K562 (cell line): Measurements from ENCODE around the gene SKP2. TPM values are rescaled to one million over a fixed set of nuclear protein-coding genes. Genes with fewer than 3 reads are reported as not detected.

Source experiments
- ATAC-seq: fragments of 200-7000 bp; cut with Tn5 transposase; 3 replicates; pipeline ENCODE4 v1.9.1; 2020; ENCODE audit warnings: moderate library complexity
- BruUV-seq: library from RNA; stranded (reverse); fragments of 400-500 nt; replicated peaks from 2 replicates; lab custom pipeline; 2021; lab: Mats Ljungman, UMichigan
- CTCF ChIA-PET: fragments of 300-600 bp; formaldehyde crosslinking; extraction: SDS; loops from one replicate; lab custom pipeline; 2021; ENCODE audit warnings: low intra/inter-chr PET ratio; lab: Yijun Ruan, JAX
- POLR2A ChIA-PET: fragments of 300-600, 350-650 bp; sonication (Branson Sonifier 250); formaldehyde crosslinking; extraction: SDS; loops from one replicate; lab custom pipeline; 2021; ENCODE audit warnings: antibody characterized with exemption, inconsistent platforms; lab: Yijun Ruan, JAX
- DNase-seq, 4 experiments: peaks; one replicate each; pipeline versions ENCODE4 v3.0.0 to v3.0.0-alpha.2; 2011 to 2018; ENCODE audit warnings: low spot score in 3 of 4, mixed read lengths in 3 of 4; ENCODE audit errors: extremely low read depth in 1 of 4
- FAIRE-seq: peaks from 2 replicates; lab custom pipeline; 2011; peaks lifted over from hg19 to GRCh38; lab: Jason Lieb, UNC
- H2AFZ ChIP-seq: 2 replicates; pipeline ENCODE4 v1.6.0; 2011; ENCODE audit warnings: low read depth, low read length, control low read depth, inconsistent platforms
- H3K27ac ChIP-seq: fragments of 200-600 bp; 3 replicates; pipeline ENCODE4 v1.8.0; 2011; ENCODE audit warnings: low read depth, mild to moderate bottlenecking, control low read depth, inconsistent platforms, low read length, moderate library complexity, mixed read lengths; ENCODE audit errors: extremely low read depth
- H3K27me3 ChIP-seq, 2 experiments: fragments of 300-600 bp in 1 of 2; 2 replicates in 1 of 2; 3 replicates in 1 of 2; pipeline versions ENCODE4 v1.6.0 to v1.8.0; 2011; ENCODE audit warnings: inconsistent platforms in 2 of 2, low read length in 2 of 2, mild to moderate bottlenecking in 1 of 2, mixed read lengths in 1 of 2, moderate library complexity in 1 of 2; ENCODE audit not compliant: control insufficient read depth in 2 of 2, insufficient read depth in 2 of 2
- H3K36me3 ChIP-seq: fragments of 300-600 bp; 3 replicates; pipeline ENCODE4 v1.8.0; 2011; ENCODE audit warnings: mild to moderate bottlenecking, low read length, inconsistent platforms; ENCODE audit not compliant: control insufficient read depth, insufficient read depth
- H3K4me1 ChIP-seq, 2 experiments: fragments of 200-600 bp in 1 of 2; replicated peaks in 1 of 2; 2 replicates in 1 of 2; 3 replicates in 1 of 2; pipeline versions ENCODE4 v1.5.1 to v1.8.0; 2011; ENCODE audit warnings: inconsistent platforms in 2 of 2, low read length in 2 of 2, mild to moderate bottlenecking in 1 of 2, mixed read lengths in 1 of 2, moderate library complexity in 1 of 2; ENCODE audit not compliant: control insufficient read depth in 2 of 2, insufficient read depth in 2 of 2
- H3K4me2 ChIP-seq: 2 replicates; pipeline ENCODE4 v1.6.1; 2011; ENCODE audit warnings: low read length, control low read depth, inconsistent platforms, mixed read lengths; ENCODE audit not compliant: insufficient read depth
- H3K4me3 ChIP-seq: fragments of 200-600 bp; sonication (generic), shearing (Covaris generic); 2 replicates; pipeline ENCODE4 v1.5.1; 2016; ENCODE audit warnings: control low read depth, inconsistent platforms
- H3K79me2 ChIP-seq: fragments of 200-600 bp; 3 replicates; pipeline ENCODE4 v1.8.0; 2011; ENCODE audit warnings: low read length, inconsistent platforms; ENCODE audit not compliant: control insufficient read depth, insufficient read depth
- H3K9ac ChIP-seq, 2 experiments: 2 replicates each; pipeline versions ENCODE4 v1.6.0 to v1.6.1; 2011; ENCODE audit warnings: low read depth in 2 of 2, low read length in 2 of 2, control low read depth in 1 of 2, inconsistent platforms in 1 of 2, mild to moderate bottlenecking in 1 of 2, mixed read lengths in 1 of 2; ENCODE audit not compliant: insufficient read depth in 1 of 2
- H3K9me1 ChIP-seq: one replicate; pipeline ENCODE4 v1.6.0; 2011; ENCODE audit warnings: inconsistent platforms, mild to moderate bottlenecking, low read length, moderate library complexity; ENCODE audit not compliant: control insufficient read depth, insufficient read depth
- H3K9me3 ChIP-seq: replicated peaks from 2 replicates; pipeline ENCODE4 v1.5.1; 2011; ENCODE audit warnings: low read depth, low read length, inconsistent platforms; ENCODE audit not compliant: control insufficient read depth, insufficient read depth
- H4K20me1 ChIP-seq: replicated peaks from 2 replicates; pipeline ENCODE4 v1.6.1; 2011; ENCODE audit warnings: low read length, inconsistent platforms, mixed read lengths; ENCODE audit not compliant: control insufficient read depth, insufficient read depth
- BHLHE40 ChIP-seq: IDR thresholded peaks from 2 replicates; pipeline ENCODE4 v1.6.1; 2011; ENCODE audit warnings: low read length, improper control_type of control experiment
- DNMT1 ChIP-seq: fragments of 450-650 bp; IDR thresholded peaks from 2 replicates; pipeline ENCODE4 v1.6.1; 2016; ENCODE audit warnings: antibody characterized with exemption, mild to moderate bottlenecking
- ETV6 ChIP-seq, 3 experiments: fragments of 150-350 bp in 1 of 3; sonication (generic) in 1 of 3; formaldehyde crosslinking in 1 of 3; IDR thresholded peaks; 2 replicates each; pipeline versions ENCODE4 v1.6.1 to v1.8.0; 2014 to 2022; ENCODE audit warnings: borderline replicate concordance in 2 of 3, low read depth in 2 of 3, antibody characterized with exemption in 1 of 3, low read length in 1 of 3, mild to moderate bottlenecking in 1 of 3, missing genetic modification reagents in 1 of 3
- HNRNPLL ChIP-seq: fragments of 200-400 bp; formaldehyde crosslinking; IDR thresholded peaks from 2 replicates; pipeline ENCODE4 v1.6.1; 2017; ENCODE audit warnings: low read length, low read depth, mild to moderate bottlenecking; ENCODE audit not compliant: poor library complexity, severe bottlenecking
- SIN3A ChIP-seq, 2 experiments: fragments of 150-350 bp in 1 of 2; IDR thresholded peaks; 2 replicates each; pipeline ENCODE4 v1.6.1; 2011 to 2016; ENCODE audit warnings: borderline replicate concordance in 2 of 2, low read depth in 2 of 2, low read length in 2 of 2, mild to moderate bottlenecking in 2 of 2, moderate library complexity in 2 of 2; ENCODE audit not compliant: control insufficient read depth in 1 of 2
- TEAD1 ChIP-seq, 2 experiments: fragments of 450-650 bp in 1 of 2; sonication (generic) in 1 of 2; formaldehyde crosslinking; IDR thresholded peaks; 2 replicates each; pipeline versions ENCODE4 v1.4.0 to v1.8.0; 2020 to 2022; ENCODE audit warnings: mild to moderate bottlenecking in 2 of 2, missing genetic modification reagents in 1 of 2
- ZNF57 ChIP-seq: fragments of 450-650 bp; formaldehyde crosslinking; IDR thresholded peaks from 2 replicates; pipeline ENCODE4 v1.4.0; 2020; ENCODE audit warnings: mild to moderate bottlenecking, moderate library complexity
- WGBS: fragments of 100-300 bp; shearing (Covaris generic); methylation state at CpG from one replicate; pipeline ENCODE4 v1.1.6; 2016; ENCODE audit warnings: low coverage, mixed read lengths; ENCODE audit not compliant: insufficient coverage; ENCODE audit errors: missing lambda C conversion rate; 5-methylcytosine and 5-hydroxymethylcytosine counted together
- in situ Hi-C: fragments of 300-500 bp; cut with MboI; formaldehyde crosslinking; loops from 4 replicates; pipeline ENCODE4 v1.15.0; 2018; ENCODE audit warnings: inconsistent platforms, mixed read lengths
- intact Hi-C: fragments of 100-400 bp; cut with micrococcal nuclease; formaldehyde crosslinking; loops from 2 replicates; pipeline ENCODE4 v1.14.2; 2022
- polyA plus RNA-seq, 8 experiments: library from polyadenylated mRNA; depleted of rRNA in 4 of 8; stranded (reverse) in 5 of 8; unstranded in 3 of 8; fragments of >200 nt; fragmentation: Nextera tagmentation in 2 of 8; fragmentation: Illumina TruSeq in 1 of 8; extraction: Ambion mirVana in 2 of 8; extraction: Trizol in 1 of 8; gene quantifications; 2 replicates each; pipeline versions ENCODE4 v1.2.1 to v1.2.3, GENCODE V29; 2011 to 2014; ENCODE audit warnings: inconsistent platforms in 1 of 8, missing spikeins in 1 of 8
- total RNA-seq, 7 experiments: library from RNA; depleted of rRNA in 6 of 7; stranded (reverse); fragments of >200 nt in 6 of 7; fragmentation: Illumina TruSeq in 2 of 7; extraction: Trizol in 2 of 7; gene quantifications; 2 replicates each; pipeline versions ENCODE4 v1.2.1 to v1.2.3, GENCODE V29; 2011 to 2021; ENCODE audit warnings: low replicate concordance in 1 of 7

Gene SKP2
- total and polyA plus RNA-seq, 9 of the 15 experiments (the other 6 are each of a cell fraction or from before 2014, with no cell fraction given), result 30.0 to 97.5 (median 80.8) TPM

- BruUV-seq, result no TSS peak
- no peak overlapping the region for H3K4me3 ChIP-seq
- CTCF ChIA-PET, result no interaction called here
Measured at GRCh38 chr5:36175043-36175442, 23.1 kb downstream of the SKP2 start.

GRCh38 chr5:36177154-36177553 is 25.2 kb downstream of the SKP2 start:
- POLR2A ChIA-PET, result no interaction called here
- Histone ChIP-seq H3K4me1 (no peaks in the 10 kb centered on the region), H3K79me2 (no peaks in the 10 kb centered on the region), H4K20me1 (no peaks in the 10 kb centered on the region), H3K9ac (no peak overlapping the region), H3K27me3 (no peaks in the 10 kb centered on the region), H3K4me3 (no peak overlapping the region), H3K36me3 (peaks cover 98% of the 10 kb centered on the region), H3K27ac (no peak overlapping the region), H3K9me3 (no peaks in the 10 kb centered on the region), H2AFZ (no peak overlapping the region), H3K9me1 (no peaks in the 10 kb centered on the region), H3K4me2 (no peak overlapping the region)
- in situ Hi-C loops (no loop called here), intact Hi-C loops (loop anchor here (5.0 to 10.0 kb wide), 3 partner anchors 212 to 515 kb away; no protein-coding TSS in a partner anchor)
- ATAC-seq (no peak), DNase-seq (no peak), FAIRE-seq (no peak)
- no peak for TF ChIP-seq DNMT1
- TF ChIP-seq ZNF57, result no peak
- TF ChIP-seq ETV6 (IDR thresholded peaks at IDR 0.05; ENCODE audit: borderline replicate concordance in 1 of 2, low read depth in 2 of 2, low read length in 1 of 2), result no peak
- TF ChIP-seq ETV6 (CRISPR knock-in tag; IDR thresholded peaks at IDR 0.05; ENCODE audit: borderline replicate concordance), result no peak
- CTCF ChIA-PET, result interaction anchor here (0.9 to 1.6 kb wide), 3 partner anchors 128 to 516 kb away, joined by 4 to 8 read pairs (median 8); no protein-coding TSS in a partner anchor
- BruUV-seq, result no TSS peak
- 91% methylated on average over 2 of the region's 2 CpGs for WGBS

More at GRCh38 chr5:36175043-36175442, 23.1 kb downstream of the SKP2 start:
- no peak overlapping the region for H3K9ac ChIP-seq
- no peaks in the 10 kb centered on the region for H3K9me3 ChIP-seq
- POLR2A ChIA-PET, result no interaction called here
- WGBS, result 82% methylated on average over 5 of the region's 5 CpGs
- no peaks in the 10 kb centered on the region for H3K9me1 ChIP-seq
- DNase-seq (no peak), FAIRE-seq (no peak), ATAC-seq (no peak)
- no peaks in the 10 kb centered on the region for H4K20me1 ChIP-seq
- H3K36me3 ChIP-seq, result peaks cover 98% of the 10 kb centered on the region
- H3K27ac ChIP-seq, result no peak overlapping the region
- no peak overlapping the region for H2AFZ ChIP-seq
- H3K27me3 ChIP-seq, result no peaks in the 10 kb centered on the region
- H3K79me2 ChIP-seq, result no peaks in the 10 kb centered on the region
- H3K4me2 ChIP-seq, result no peak overlapping the region
- TF ChIP-seq SIN3A (IDR thresholded peaks at IDR 0.05; ENCODE audit: borderline replicate concordance in 2 of 2, control insufficient read depth in 1 of 2, low read depth in 2 of 2, low read length in 2 of 2) (no peak), BHLHE40 (no peak), TEAD1 (CRISPR knock-in tag; IDR thresholded peaks at IDR 0.05) (no peak), HNRNPLL (no peak)
- in situ Hi-C loops (no loop called here), intact Hi-C loops (loop anchor here (5.0 to 10.0 kb wide), 3 partner anchors 210 to 517 kb away; no protein-coding TSS in a partner anchor)
- H3K4me1 ChIP-seq, result no peaks in the 10 kb centered on the region
